Hematopoietic multipotent progenitor cell treated with erythropoietin and hydrocortisone succinate and interleukin-3 and kit ligand, for 8 days (in vitro differentiated cells): ENCODE data around the gene DNAJC4.
A peak's percentile ranks its signal among the peaks of the same experiment; 100 is the strongest.

Source experiments
- DNase-seq: peaks from one replicate; pipeline ENCODE4 v3.0.0-alpha.2; 2015

The DNAJC4 gene

DNA sequence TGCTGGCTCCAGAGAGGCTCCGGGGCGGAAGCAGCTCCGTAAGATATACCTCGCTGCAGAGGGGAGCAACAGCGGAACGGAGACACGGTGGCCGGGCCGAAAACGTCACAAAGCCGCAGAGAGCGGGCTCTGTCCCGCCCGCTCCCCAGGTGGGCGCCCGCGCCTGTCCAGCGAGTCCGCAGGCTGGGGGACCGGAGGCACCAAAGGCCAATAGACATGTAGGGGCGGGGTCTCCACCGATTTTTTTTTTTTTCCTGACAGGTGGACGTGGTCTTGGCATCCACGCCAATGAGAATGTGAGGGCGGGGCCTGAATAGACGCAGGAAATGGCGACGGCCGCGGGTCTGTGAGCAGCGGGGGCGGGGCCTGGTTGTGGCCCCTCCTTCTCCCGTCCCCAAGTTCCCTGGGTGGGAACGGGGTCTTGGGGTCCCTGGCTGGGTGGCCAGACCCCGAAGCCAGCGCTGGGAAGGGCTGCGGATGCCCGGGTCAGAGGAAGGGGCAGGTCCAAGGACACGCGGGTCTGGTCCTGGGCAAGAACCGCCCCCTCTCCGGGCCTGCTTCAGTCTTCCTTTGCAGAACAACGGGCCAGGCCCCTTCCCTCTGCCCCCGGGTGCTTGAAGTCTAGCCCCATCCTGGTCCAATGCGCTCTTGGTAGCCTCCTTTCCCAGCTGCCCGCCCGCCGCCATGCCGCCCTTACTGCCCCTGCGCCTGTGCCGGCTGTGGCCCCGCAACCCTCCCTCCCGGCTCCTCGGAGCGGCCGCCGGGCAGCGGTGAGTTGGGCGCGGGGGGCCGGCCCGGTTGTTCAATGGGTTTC, at the start of gene DNAJC4:
Gene DNAJC4, plus strand, starts transcription at position 378 of the 814 bp plus-strand sequence. Its CDS starts 307 bp downstream, at position 685.
- peak; percentile 95 for DNase-seq

- DNase-seq = no peak
Measured at GRCh38 chr11:64180891-64181290, 49.5 kb upstream of the DNAJC4 start.

GRCh38 chr11:64181506-64182411, 48.6 kb upstream of the DNAJC4 start:
- DNase-seq = peak; percentile 84

- DNase-seq = no peak
Measured at GRCh38 chr11:64183890-64184289, 46.5 kb upstream of the DNAJC4 start.

DNA sequence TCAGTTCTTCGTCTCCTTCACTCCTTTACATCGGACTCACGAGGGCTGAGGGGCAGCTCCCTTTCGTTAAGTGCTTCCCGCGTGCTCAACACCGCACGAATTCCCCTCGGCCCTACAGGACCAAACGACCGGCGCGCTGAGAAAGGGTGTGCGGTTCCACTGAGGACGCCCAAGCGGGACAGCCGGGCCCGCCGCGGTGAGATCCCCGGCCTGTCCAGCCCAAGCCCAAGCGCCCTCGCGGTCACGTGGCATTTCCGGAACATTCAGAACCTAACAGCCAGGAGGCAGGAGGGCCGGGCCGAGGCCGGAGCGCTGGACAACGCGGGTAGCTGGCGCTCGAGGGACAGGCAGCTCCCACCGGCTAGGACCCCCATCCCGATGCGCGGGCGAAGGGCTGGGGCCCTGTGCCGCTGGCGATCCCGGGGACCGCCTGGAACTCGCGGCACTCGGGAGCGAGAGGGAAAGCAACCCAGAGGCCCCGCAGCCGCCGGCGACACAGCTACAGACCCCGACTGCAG, 45.1 kb upstream of the DNAJC4 start:
- peak; percentile 71 for DNase-seq

GRCh38 chr11:64185693-64186491, 44.5 kb upstream of the DNAJC4 start, which contains the start of gene STIP1:
TSS of gene STIP1 (plus strand) at chr11:64186171. CDS start at chr11:64186262, 91 bp downstream.
- peak; percentile 100 for DNase-seq

GRCh38 chr11:64186492-64187165, 43.7 kb upstream of the DNAJC4 start:
- peak; percentile 34 for DNase-seq

DNA sequence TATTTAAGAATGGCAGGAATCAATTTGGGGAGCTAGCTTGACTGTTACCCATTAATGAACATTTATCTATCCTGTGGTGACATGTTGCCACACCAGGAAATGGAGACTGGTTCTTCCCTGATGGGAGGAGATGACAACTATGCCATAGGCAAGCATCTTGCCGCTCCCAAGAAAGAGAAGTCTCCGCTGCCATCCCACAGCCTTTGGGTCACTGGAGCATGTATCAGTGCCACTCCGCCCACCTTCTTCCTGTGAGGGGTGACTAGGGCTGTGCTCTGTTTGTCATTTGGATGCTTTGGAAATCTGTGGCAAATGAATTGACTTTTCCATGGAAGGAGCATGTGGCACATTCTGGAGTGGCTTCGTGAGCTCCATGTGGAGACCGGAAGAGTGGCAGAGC, 37.9 kb upstream of the DNAJC4 start:
- DNase-seq = no peak

DNA sequence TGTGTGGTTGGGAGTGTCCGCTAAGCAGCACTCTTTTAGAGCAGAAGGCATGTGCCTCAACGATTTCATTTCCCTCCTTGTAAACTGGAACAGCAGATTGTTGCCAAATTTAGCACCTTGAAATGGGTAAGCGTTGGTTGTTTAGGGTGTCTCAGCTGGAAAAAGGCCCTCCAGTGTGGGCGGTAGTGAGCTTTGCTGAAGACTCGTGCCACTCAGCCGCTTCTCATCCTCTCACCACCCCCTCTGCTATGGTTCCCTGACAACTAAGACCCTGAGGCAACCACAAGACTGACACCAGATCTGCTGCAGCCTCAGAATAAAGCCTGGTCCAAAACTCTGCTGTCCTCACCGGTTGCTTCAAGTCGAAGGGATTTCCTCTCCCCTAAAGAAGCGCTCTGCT, 33.7 kb upstream of the DNAJC4 start:
- no peak for DNase-seq

DNA sequence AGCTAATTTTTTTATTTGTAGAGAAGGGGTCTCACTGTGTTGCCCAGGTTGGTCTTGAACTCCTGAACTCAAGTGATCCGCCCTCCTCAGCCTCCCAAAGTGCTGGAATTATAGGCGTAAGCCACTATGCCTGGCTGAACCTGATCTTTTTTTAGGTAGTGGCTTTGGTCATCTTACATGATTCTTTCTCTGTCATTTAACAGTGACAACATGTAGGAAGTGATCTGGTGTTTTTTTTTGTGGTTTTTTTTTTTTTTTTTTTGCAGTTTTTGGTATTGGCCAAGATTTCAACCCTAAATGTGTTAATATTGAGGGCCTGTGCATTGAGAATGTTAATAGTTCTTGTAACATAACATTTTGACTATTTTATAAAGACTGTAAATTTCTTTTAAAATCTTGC, 31.8 kb upstream of the DNAJC4 start:
- no peak for DNase-seq

GRCh38 chr11:64201543-64201942, 28.8 kb upstream of the DNAJC4 start:
- no peak for DNase-seq

GRCh38 chr11:64202992-64203391, 27.4 kb upstream of the DNAJC4 start:
- DNase-seq = no peak

GRCh38 chr11:64203421-64204079, 26.8 kb upstream of the DNAJC4 start:
- DNase-seq = no peak

DNA sequence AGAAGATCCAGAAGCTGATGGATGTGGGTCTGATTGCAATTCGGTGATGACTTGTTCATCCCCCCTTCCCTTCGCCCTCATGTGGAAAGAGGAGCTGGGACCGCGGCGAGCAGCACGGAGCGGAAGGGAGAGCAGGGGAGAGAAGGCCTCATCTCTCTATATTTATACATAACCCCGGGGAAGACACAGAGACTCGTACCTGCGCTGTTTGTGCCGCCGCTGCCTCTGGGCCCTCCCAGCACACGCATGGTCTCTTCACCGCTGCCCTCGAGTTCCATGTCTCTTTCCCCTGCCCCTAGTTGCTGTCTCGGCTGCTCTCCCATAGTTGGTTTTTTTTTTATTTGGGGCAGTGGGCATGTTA, 26.3 kb upstream of the DNAJC4 start:
- DNase-seq = no peak

DNA sequence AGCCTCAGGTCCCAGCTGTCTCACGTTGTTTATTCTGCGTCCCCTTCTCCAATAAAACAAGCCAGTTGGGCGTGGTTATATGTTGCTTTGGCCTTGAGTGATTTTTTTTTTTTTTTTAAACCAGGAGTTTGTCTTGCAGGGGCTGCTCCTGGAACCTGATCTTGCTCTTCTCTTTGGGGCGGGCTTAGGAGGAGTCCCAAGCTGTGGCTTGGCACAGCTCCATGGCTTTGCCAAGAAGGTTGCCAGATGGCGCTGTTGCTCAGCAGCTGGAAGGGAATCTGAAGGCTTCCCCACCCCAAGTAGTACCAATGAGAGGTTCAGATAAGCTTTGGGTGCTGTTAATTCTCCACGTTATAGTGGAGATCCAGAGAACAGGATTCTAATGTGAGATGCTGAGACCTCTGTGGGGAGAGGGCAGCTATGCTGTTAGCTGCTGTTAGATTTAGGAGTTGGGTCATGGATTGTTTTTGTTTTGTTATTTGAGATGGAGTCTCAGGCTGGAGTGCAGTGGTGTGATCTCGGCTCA, 25.8 kb upstream of the DNAJC4 start:
- DNase-seq = peak; percentile 99

GRCh38 chr11:64206457-64207255, 23.7 kb upstream of the DNAJC4 start, which contains the start of gene FERMT3:
TSS of gene FERMT3 (plus strand) at chr11:64206721. CDS start at chr11:64207365, 644 bp downstream.
- DNase-seq = peak; percentile 88

- peak; percentile 90 for DNase-seq
Measured at GRCh38 chr11:64207256-64208085, 22.9 kb upstream of the DNAJC4 start.

DNA sequence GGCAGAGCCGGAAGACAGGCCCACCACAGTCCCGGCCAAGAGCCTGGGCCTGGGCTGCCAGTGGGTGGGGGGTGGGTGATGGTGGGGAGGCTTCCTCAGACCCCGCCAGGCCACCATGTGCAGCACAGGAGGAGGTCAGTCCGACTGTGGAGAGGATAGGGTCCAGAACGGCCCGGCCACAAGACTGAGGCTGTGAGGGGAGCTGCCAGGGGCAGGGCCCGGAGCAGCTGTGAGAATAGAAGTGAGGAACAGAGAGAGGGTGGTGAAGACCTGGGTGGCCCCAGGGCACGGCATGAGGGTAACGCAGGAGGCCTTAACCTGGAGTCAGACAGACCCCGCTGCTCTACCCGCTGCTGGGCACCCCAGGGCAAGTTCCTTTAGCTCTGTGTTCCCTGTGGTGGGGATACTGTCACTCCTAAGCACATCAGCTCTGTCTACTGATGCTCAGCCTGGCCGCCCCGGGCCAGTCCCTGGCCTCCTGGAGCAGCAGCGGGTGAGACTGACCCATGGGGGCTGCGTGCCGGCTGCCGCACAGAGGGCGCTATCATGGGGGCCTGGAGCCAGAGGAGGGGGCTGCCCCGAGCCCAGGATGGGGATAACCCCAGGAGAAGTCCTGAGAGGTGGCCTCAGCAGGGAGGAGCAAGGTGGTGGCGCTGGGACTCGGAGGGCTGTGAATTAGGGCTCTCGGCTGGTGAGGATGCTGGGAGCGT, 22.1 kb upstream of the DNAJC4 start:
- DNase-seq = no peak
